ENCODE results near the gene CELA3A.
"Not testable (repeated sequence)": the region's sequence is repeated elsewhere in the genome, so short reads cannot be mapped to it uniquely, and the experiment has no call there.

GRCh38 chr1:21970523-21970922 lies 30.9 kb upstream of the CELA3A start:
- TF ChIP-seq TAF1 (conservative IDR thresholded peaks at IDR 0.05); CTCF (IDR thresholded peaks at IDR 0.05; ENCODE audit: low read depth, low read length, missing input control); EGR1 (IDR thresholded peaks at IDR 0.05; ENCODE audit: low read depth in 2 of 2): not testable (repeated sequence)

Measured in liver (tissue), 3 donors.